ENCODE data around the gene FAM149B1.

FAM149B1 gene

DNA sequence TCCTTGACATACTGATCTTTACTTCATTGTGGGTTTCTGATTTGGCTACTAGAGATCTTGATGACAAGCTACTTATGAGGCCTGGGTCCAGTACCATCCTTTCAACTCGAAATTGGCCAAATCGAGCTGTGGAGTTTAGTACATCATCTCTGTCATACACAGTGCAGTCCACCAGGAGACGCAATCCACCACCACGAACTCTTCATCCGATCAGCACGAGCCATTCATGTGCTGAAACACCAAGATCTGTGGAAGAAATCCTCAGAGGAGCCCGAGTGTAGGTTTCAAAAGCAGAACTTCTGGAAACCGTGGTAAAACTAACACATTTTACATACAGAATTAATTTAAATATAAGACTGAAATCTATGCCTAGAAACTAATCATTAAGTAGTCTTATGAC, 65.0 kb downstream of the FAM149B1 start:
- H3K9me3 ChIP-seq, result no peaks in the 10 kb centered on the region
- DNase-seq, result no peak
- no peak overlapping the region for H3K4me3 ChIP-seq
- H3K27me3 ChIP-seq, result no peaks in the 10 kb centered on the region
- no peaks in the 10 kb centered on the region for H3K4me1 ChIP-seq
- intact Hi-C loops (cut with DNase I; ENCODE audit: low total_unique reads), result no loop called here
- no peak for TF ChIP-seq CTCF (IDR thresholded peaks at IDR 0.05)
- no peak overlapping the region for H3K27ac ChIP-seq
- peaks cover 5 to 83% (median 34%) of the 10 kb centered on the region in 3 donors for H3K36me3 ChIP-seq

DNA sequence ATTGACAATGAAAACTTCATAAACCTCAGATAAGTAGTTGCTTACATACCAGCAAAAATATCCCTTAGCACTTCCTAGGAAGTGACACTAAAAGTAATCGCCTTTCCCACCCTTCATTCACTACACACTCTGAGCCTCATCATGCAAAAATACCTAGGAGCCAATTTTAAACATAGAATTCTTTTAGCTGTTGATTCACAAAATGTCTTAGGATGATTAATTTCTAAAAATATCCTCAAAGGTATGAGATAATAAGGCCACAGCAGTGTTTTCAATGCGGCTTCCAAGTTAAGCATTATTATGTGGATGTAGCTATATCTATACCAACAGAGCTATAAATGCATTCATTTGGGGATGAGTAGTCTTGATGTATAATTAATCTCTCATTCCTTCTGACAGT, 66.0 kb downstream of the FAM149B1 start:
- Histone ChIP-seq H3K9me3 (no peaks in the 10 kb centered on the region), H3K27ac (no peak overlapping the region), H3K4me3 (no peak overlapping the region), H3K36me3 (peaks cover 5 to 77% (median 34%) of the 10 kb centered on the region in 3 donors), H3K27me3 (no peaks in the 10 kb centered on the region), H3K4me1 (no peaks in the 10 kb centered on the region)
- TF ChIP-seq CTCF (IDR thresholded peaks at IDR 0.05), result no peak
- intact Hi-C loops (cut with DNase I; ENCODE audit: low total_unique reads), result no loop called here
- no peak for DNase-seq

GRCh38 chr10:73234695-73235094, 66.8 kb downstream of the FAM149B1 start:
- Histone ChIP-seq H3K27me3 (no peaks in the 10 kb centered on the region), H3K36me3 (peaks cover 5 to 83% (median 36%) of the 10 kb centered on the region in 3 donors), H3K4me1 (no peaks in the 10 kb centered on the region), H3K4me3 (no peak overlapping the region), H3K27ac (no peak overlapping the region), H3K9me3 (no peaks in the 10 kb centered on the region)
- DNase-seq, result no peak
- intact Hi-C loops (cut with DNase I; ENCODE audit: low total_unique reads), result no loop called here
- TF ChIP-seq CTCF (IDR thresholded peaks at IDR 0.05), result no peak

- intact Hi-C loops (cut with DNase I; ENCODE audit: low total_unique reads), result no loop called here
Measured at GRCh38 chr10:73238990-73239566, 71.2 kb downstream of the FAM149B1 start.

DNA sequence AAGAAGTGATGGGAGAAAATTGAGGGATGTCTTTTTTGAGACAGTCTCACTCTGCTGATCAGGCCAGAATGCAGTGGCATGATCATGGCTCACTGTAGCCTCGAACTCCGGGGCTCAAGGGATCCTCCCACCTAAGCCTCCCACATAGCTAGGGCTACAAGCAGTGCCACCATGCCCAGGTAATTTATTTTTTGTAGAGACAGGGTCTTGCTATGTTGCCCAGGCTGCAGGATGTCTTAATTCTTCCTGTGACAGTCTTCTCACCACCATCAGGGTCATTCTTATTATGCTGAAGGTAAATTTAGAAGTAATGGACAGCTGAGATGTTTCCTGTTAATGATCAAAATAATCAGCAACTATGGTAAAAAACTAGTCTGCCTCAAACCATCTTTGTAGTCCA, 72.0 kb downstream of the FAM149B1 start:
- H3K27ac ChIP-seq, result no peak overlapping the region
- H3K36me3 ChIP-seq, result peaks cover 18 to 87% (median 61%) of the 10 kb centered on the region in 3 donors
- no peak overlapping the region for H3K4me3 ChIP-seq
- no peaks in the 10 kb centered on the region for H3K9me3 ChIP-seq
- H3K27me3 ChIP-seq, result no peaks in the 10 kb centered on the region
- intact Hi-C loops (cut with DNase I; ENCODE audit: low total_unique reads), result no loop called here
- no peak for DNase-seq
- H3K4me1 ChIP-seq, result peaks cover 0 to 7% (median 2%) of the 10 kb centered on the region in 4 donors
- TF ChIP-seq CTCF (IDR thresholded peaks at IDR 0.05), result no peak

More at GRCh38 chr10:73238990-73239566, 71.2 kb downstream of the FAM149B1 start:
- H3K36me3 ChIP-seq, result peaks cover 15 to 89% (median 60%) of the 10 kb centered on the region in 3 donors
- no peak overlapping the region for H3K4me3 ChIP-seq
- no peak overlapping the region for H3K27ac ChIP-seq
- DNase-seq, result no peak
- no peaks in the 10 kb centered on the region for H3K4me1 ChIP-seq
- no peaks in the 10 kb centered on the region for H3K9me3 ChIP-seq
- H3K27me3 ChIP-seq, result no peaks in the 10 kb centered on the region
- no peak for TF ChIP-seq CTCF (IDR thresholded peaks at IDR 0.05)

Measured in tibial artery (tissue), 4 donors.